ENCODE measurements around the gene S100A11.
A peak's percentile ranks its signal among the peaks of the same experiment; 100 is the strongest.

S100A11 gene

DNA sequence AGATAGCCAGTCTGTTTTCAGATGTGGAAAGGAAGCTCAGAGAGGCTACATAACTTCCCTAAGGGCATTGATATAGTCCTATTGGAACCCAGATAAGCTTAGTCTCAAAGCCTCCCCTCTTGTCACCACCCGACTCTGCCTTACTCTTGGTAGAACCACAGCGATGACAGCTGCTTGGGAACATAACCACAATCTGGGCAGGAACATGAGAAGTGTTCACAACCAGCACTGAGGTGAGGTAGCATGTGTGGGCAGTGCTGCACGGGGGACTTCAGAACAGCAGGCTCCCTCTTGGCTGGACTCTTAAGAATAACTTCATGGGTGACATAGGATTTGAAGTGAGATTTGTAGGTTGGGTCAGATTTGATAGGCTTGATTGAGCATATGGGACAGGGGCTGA lies 33.8 kb downstream of the S100A11 start:
- no peak for DNase-seq (ENCODE audit: low read depth in 2 of 2)

DNA sequence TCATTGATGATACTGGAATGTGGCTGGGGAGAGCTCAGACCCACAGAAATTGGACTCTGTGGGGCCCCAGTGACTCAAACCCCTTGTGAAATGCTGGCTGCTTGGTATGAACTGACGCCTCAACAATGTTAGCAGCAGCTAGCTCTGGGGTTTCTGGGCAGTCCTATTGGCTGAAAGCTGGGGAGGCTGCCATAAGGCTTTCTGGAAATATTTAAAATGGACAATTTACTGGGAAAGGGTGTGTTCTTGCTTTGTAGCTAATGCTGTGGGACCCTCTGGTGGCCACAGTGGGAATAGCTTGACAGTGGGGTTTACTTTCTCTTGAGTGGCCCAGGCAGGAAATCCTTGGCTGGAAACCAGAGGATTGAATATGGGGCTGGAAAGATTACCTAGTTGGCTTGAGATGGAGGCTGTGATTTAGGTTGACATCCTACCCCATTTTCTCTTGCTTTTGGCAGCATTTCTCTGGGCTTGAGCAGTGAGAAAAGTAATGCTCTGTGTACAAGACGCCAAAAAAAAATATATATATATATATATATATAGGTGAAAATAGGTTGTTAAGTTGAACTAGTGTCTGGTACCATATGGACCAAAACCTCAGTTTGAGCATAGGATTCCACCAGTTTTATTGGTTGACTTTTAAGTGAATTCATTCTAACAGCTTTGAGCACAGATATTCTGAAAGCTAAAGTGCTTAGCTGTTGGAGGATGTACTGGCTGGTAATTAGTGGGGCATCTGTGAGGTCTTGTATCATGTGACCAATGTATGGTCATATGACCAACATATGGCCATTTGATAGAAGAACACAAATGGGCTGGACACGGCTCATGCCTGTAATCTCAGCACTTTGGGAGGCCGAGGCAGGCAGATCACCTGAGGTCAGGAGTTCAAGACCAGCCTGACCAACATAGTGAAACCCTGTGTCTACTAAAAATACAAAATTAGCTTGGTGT lies 34.9 kb downstream of the S100A11 start:
- peak; percentile 51 to 64 for DNase-seq (ENCODE audit: low read depth in 2 of 2)

DNA sequence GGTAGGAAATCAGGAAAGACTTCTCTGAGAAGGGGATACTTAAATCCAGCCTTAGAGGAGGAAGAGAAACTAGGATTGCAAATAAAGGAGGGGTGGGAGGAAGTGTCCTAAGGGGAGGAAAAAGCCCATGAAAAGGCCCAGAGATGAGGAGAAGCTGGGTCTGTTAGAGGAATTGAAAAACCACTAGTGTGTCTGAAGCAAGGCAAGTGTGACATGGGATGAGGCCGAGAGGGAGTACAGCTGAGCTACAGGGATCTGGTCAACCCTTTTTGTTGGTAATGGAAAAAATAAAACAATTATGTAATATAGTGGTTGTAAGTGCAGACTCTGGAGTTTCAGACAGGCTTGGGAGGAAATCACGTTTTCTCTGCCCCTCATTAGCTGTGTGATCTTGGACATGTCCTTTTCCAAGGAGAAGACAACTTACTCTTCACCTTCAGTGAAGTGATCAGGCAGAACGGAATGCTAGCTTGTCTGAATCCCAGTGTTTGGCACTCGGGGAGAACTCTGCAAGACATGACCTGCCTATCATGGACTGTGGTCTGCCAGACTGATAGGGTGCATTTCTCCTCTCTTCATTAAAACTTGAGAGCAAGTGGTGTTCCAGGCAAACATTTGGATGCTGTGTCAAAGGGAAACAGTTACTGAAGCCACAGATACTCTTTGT lies 35.7 kb downstream of the S100A11 start:
- no peak for DNase-seq (ENCODE audit: low read depth in 2 of 2)

DNA sequence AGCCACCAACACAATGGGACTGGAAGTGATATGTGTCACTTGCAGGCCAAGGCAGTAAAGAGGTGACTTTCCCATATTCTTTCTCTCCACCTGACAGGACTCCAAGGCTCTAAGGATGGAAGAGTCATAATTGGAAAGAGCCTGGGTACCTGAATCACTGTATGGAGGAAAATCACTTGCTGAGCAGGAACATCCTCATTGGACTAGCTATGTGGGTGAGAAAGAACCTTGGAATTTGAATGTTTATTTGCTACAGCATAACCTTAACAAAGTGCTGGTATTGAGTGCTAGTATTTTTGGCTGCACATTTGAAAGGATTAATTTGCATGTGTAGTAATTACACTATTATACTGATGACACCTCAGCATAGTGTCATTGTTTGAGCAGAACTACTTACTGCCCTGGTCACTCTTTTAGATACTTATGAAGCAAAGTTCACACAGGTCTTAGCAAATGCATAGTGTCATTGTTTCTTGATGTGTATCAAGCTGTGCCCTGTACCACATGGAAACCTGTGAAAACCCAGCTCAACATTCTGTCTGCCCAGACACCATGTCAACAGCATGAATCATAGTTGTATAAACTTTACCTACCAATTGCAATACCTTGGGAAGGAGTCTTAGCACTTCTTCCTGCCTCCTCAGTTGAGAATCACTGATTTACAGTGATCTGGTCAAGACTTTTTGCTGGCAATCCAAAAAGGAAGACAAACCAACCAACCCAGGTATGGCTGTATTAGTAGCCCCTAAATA lies 38.0 kb downstream of the S100A11 start:
- no peak for DNase-seq (ENCODE audit: low read depth in 2 of 2)

DNA sequence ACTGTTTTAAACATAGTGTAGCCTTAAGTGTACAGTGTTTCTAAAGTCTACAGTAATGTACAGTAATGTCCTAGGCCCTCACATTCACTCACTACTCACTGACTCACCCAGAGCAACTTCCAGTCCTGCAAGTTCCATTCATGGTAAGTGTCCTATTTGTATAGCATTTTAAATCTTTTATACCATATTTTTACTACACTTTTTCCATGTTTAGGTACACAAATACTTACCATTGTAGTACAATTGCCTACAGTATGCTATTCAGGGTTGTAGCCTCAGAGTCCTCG lies 39.6 kb downstream of the S100A11 start:
- DNase-seq (ENCODE audit: low read depth in 2 of 2): no peak

DNA sequence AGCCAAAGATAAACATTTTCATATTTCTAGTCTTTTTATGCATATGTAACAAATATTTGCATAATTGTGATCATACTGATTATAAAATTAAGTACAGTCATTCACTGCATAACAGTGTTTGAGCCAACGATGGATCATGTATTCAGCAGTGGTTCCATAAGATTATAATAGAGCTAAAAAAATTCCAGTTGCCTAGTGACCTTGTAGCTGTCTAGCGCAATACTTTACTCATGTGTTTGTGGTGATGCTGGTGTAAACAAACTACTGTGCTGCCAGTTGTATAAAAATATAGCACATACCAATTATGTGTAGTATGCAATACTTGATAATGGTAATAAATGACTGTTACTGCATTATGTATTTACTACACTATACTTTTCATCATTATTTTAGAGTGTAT lies 41.0 kb downstream of the S100A11 start:
- no peak for DNase-seq (ENCODE audit: low read depth in 2 of 2)

DNA sequence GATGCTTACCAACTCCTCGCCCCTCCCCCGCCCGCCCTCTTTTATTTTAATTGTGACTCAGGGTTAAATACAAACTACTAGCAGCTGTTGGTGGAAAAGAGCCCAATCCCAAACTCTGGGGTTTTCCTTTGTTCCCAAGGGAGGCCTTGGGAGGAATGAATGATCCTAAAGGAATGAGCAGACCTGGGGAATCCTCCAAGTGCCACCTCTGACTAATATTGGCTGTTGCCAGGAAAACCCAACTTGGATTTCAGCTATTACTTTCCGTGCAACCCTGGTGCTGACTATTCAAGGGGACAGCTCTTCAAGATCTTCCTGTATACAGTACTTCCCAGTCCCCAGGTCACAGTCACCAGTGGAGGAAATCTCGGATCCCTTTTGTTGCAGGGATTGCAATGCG lies 41.8 kb downstream of the S100A11 start:
- DNase-seq (ENCODE audit: low read depth in 2 of 2): no peak

DNA sequence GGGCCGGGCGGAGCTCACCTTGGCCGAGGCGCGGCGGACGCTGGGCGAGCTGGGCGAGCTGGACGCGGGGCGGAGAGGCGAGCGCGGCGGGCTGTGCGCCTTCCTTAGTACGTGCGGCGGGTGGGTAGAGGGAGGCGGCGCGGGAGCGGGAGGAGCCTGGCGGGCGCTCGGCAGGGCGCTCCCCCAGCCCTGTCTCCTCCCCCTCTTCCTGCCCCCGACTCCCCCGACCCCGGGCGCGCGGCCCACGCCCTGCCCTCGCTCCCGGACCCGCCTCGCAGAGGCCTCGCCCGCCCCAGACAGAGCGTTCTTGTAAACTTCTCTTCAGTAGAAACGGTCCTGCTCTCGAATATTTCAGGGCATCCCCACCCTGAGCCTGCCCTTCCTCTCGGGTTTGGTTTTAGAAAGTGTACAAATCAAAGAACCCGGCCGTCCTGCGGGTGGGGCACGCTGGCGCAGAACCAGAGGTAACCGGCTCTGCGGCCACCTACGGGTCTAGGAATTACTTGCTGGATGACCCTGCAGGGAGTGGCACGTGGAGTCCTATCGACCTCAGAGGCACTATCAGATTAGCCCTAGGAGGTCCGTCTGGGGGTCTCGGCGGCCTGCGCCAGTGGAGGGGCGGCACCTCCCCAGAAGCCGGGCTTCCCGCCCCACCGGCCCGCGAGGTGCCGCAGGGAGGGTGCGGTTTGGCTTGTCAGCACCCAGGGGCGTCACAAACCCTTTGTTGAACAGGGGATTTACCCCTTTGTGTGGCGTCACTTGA lies 42.9 kb downstream of the S100A11 start, which contains the start of gene S100A10:
TSS of gene S100A10 (minus strand) at position 126 of the 763 bp plus-strand sequence. CDS start 7,629 bp downstream, outside the sequence.
- peak; percentile 56 for DNase-seq (ENCODE audit: low read depth in 2 of 2)

DNA sequence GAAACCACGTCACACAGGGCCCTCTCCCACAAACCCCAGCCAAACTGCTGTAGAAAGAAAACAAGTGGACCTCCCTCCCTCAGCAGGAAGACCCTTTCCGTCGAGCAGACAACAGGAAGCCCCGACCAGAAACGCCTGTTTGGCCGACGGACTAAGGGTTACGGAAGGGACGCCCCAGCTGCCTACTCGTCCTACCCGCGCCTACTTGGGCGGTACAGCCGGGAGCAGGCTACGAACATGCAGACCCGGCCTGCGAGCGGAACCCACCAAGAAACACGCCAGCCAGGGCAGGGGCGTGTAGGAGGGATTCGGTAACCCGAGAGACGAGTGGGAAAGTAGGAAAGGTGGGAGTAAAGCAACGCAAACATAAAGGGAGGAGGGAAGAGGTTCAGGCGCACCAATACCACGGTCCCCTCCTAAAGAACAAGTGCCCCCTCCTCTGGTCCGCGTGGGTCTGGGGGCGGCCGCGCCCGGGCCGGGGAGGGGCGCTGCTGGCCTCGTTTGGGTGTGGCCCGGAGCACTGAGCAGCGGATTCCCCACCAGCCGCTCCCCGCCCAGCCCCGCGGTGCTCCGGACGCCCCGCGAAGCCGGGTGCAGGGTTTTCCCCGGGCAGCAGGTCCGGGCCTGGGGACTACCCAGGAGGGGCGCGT lies 43.6 kb downstream of the S100A11 start:
- DNase-seq (ENCODE audit: low read depth in 2 of 2): no peak

DNA sequence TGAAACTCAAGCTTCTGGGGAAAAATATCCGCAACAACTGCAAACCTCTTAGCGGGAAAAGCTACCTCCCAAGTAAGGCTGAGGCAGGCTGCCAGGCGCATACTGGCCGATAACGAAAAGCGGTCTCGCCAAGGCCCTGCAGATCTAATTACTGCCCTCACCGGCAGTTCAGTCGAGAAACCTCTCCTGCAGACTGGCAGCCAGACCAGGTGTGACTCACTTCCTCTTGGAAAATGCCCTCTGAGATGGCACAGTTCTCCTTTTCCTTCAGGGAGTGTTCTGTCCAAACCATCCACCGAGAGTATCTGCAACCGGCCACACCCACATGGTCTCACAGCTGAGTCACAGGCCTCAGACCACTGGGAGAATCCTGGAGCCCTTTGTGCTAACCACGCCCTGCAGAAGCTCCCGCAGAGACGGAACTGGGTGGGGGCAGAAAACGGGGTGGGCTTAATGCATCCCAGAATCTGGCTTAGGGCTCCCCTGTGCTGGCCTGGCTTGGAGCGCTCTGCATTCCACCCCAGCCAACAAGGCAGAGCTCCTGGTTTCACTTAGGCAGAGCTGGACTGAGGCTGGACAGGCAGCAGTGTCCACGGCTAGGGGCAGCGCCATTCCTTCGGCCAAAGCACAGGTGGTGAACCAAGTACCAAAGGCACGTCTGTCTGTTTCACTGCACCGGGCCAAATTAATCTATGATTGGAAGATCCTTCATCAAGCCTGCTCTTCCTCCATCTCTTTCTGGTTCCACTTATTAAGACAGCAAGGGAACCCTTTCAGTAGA lies 44.3 kb downstream of the S100A11 start:
- DNase-seq (ENCODE audit: low read depth in 2 of 2): no peak

DNA sequence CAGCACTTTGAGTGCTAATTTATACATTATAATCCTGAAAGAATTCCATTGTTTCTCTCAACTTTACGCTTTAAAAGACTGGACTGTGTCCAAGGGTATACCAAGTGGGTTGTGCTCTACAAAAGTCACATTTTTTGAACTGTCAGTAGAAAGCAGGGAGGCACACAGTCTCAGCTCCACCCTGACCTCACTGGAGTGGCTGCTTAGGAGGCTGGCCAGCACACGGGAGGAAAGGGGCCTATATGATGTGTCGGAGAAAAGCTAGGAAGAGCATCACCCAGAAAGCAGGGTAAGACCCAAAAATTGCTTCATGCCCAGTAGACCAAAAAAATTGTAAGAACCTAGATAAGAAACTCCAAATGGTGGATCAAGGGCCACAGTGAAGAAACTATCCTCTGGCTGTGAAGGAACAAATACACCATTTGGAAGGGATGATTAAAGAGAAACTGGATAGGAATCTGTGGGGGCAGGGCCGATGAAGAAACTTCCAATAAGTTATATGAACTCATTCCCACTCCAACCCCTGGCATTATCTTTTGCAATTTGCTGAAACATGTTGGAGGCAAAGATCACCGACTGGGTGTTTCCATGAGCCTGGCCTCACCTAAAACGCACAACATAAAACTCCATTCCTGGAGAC lies 45.0 kb downstream of the S100A11 start:
- no peak for DNase-seq (ENCODE audit: low read depth in 2 of 2)

DNA sequence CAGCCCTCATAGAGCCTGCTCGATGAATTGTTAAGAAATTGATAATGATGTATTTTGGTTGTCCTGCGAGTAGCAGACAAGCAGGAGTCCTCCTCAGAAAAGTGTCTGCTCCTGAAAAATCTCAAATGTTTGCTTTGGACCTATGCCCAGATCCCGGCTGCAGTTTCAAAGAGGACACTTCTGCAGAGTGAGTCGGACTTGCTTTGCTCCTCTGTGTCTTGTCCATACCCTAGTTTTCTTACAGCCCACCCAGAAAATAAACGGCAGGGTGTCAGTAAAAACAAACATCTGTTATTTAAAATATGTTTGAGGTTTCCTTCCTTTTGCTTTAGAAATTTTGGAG lies 46.0 kb downstream of the S100A11 start:
- DNase-seq (ENCODE audit: low read depth in 2 of 2): no peak

DNA sequence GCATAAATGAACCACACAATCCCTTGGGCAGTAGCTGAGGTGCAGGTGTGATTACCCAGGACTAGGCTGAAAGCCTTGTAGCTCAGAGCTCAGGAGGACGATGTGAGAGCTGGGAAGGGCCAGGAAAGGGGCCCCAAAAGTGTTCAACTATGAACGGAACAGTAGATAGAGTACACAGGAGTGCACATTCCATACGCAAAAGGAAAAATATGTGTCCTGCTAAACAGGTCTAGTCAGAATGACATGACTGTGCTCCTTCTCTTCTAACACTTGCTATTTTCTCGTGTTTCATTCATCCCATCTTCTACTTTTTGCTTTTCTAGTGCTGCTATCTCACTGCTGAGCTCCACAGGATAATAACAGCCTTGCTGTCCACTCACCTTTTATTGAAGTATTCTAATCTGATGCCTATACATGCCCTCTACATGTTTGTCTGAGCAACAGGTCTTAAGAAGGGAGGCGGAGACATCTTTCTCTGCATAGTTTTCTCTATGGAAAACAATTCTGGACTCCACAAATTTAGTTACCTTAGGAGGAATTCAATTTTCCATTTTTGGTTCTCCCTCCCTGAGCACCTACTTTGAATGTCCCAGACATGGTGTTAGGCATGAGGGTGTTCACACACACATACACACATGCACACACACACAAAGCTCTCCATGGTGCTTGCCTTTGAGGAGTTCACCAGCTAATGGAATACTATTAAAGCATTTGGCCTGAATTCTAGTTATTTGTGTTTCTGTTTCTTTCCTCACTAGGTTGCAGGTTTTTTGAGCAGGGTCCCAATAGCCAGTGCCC lies 46.5 kb downstream of the S100A11 start:
- DNase-seq (ENCODE audit: low read depth in 2 of 2): no peak

DNA sequence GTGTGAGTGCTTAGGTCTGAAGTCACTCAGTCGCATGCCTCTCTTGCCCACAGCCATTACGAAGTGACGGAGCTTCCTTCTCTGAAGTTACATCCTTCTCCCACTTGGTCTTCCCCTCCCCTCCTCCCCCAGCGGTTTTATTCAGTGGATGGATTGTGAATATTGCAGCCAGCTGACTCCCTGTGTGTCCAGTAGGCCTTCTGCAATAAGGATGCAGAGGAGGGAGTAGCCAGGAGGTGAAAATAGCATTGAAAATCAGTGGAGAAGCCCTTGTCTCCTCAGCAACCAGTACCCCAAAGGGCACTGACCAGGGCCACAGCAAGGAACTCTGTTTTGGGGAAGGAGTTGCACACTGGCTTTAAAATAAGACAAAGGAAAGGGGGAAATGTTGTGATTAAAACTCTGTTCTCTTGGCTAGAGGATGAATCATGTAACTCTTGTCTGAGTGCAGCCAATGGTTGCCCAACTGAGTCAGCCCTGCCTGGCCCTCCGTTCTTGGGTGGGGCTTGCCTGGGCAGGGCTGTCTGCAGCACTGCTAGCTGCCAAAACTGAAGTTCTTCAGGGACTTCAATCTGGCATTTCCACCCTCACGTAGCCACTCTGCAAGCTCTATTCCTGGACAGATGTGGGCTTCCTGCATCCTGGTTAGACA lies 47.5 kb downstream of the S100A11 start:
- peak in 1 of 2 donors; percentile 18 for DNase-seq (ENCODE audit: low read depth in 2 of 2)

DNA sequence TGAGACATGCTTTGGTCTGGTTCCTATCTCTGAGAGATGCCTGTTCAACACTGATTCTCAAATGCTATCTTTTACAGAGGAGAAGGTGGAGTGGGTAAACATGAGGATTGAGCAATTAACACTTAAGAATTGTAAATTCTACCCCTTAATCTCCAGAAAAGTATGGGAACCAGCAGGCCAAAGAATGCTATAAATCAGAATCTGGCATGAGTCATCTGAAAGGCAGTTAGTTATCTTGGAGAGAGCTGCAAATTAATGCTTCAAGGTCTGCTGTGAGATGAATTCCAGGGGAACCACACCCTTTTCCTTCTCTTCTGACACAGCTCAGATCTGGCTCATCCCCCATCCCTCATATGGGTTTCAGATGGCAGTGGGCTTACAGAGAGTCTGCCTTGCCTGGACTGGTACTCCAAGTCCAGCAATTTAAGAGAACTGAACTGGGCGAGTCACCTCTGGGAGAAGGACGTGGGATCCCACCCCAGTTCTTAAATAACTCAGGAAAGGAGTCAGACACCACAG lies 48.3 kb downstream of the S100A11 start:
- DNase-seq (ENCODE audit: low read depth in 2 of 2): no peak

DNA sequence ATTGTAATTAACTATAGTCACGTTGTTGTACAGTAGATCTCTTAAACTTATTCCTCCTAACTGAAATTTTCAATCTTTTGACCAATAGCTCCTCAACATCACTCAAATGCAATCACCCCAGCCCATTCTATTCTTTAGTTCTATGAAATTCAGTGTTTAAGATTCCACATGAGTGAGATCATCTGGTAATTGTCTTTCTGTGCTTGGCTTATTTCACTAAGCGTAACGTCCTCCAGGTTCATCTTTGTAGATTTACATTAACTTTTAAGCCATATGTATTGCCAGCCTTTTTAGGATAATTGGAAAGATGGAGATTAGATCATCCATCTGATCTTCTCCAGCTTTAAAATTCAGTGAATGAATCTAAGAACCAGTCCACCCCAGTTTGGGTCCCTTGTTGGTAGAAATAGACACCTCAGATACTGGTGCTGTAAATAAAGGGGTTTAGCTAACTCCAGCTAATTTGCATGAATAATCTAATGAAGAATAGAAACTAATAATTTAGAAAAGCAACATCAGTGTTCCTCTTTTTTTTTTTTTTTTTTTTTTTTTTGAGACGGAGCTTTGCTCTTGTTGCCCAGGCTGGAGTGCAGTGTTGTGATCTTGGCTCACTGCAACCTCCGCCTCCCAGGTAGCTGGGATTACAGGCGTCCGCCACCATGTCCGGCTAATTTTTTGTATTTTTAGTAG lies 50.2 kb downstream of the S100A11 start:
- no peak for DNase-seq (ENCODE audit: low read depth in 2 of 2)

DNA sequence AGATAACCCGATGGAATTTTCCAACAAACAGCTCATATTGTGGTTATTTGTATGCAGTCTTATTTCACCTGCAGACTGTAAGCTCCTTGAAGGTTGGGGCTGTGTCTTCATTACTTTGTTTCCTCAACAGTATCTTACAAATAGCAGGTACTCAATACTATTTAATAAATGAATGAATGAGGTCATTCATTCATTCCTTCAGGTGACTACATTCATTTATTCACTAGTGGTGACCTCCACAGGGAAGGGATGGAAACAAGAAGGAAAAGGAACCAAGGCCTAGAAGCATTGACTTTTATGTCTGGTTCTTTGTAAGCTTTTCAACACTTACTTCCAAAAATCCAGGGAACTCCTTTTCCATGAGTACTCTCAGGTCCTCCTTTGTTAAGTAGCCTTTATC lies 51.0 kb downstream of the S100A11 start:
- no peak for DNase-seq (ENCODE audit: low read depth in 2 of 2)

DNA sequence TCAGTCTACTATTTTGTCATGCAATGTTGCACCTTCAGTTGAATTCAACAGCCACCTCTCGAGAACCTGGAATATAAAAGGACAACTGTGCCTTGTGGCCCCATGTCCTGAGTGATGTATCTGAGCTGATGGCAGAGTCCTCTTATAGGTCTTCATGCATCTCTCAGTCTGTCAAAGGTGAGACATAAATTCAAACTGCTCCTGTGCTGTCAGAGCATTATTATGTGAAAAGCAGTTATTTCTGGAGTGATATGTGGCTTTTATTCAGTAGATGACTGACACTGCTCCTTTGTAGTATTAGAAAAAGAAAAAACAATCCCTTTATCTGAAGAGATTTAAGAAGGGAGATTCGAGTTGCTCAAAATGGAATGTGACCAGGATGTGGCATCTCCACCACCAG lies 51.5 kb downstream of the S100A11 start:
- DNase-seq (ENCODE audit: low read depth in 2 of 2): no peak
